Measurements from ENCODE around the gene PAK6. TPM values are rescaled to one million over a fixed set of nuclear protein-coding genes. Genes with fewer than 3 reads are reported as not detected.

Gene PAK6
- total and polyA plus RNA-seq, 9 of the 15 experiments (the other 6 are each of a cell fraction or from before 2014, with no cell fraction given), result 0.03 to 0.74 (median 0.16) TPM; not detected in 2

GRCh38 chr15:40286061-40286532 lies 47.2 kb downstream of the PAK6 start:
- H3K4me1 ChIP-seq (replicated peaks in 1 of 2; ENCODE audit: control insufficient read depth in 2 of 2, insufficient read depth in 2 of 2, low read length in 2 of 2), result peaks cover 0 to 42% of the 10 kb centered on the region in 2 experiments; a peak in 3 of 5 replicates
- no peaks in the 10 kb centered on the region for H3K9me3 ChIP-seq (replicated peaks; ENCODE audit: control insufficient read depth, insufficient read depth, low read depth, low read length)
- no peak for ATAC-seq
- H3K79me2 ChIP-seq (ENCODE audit: control insufficient read depth, insufficient read depth, low read length), result no peaks in the 10 kb centered on the region
- no TSS peak for BruUV-seq (replicated peaks)
- intact Hi-C loops (cut with micrococcal nuclease), result no loop called here
- H3K36me3 ChIP-seq (ENCODE audit: control insufficient read depth, insufficient read depth, low read length), result no peaks in the 10 kb centered on the region
- FAIRE-seq, result no peak
- H4K20me1 ChIP-seq (replicated peaks; ENCODE audit: control insufficient read depth, insufficient read depth, low read length), result no peaks in the 10 kb centered on the region
- no peak for DNase-seq (ENCODE audit: extremely low read depth in 1 of 4, low spot score in 3 of 4)
- in situ Hi-C loops (cut with MboI), result no loop called here
- H3K9me1 ChIP-seq (ENCODE audit: control insufficient read depth, insufficient read depth, low read length), result no peaks in the 10 kb centered on the region
- CTCF ChIA-PET (ENCODE audit: low intra/inter-chr PET ratio), result no interaction called here
- no peak overlapping the region for H2AFZ ChIP-seq (ENCODE audit: low read depth, low read length)
- WGBS (ENCODE audit: insufficient coverage, low coverage, missing lambda C conversion rate), result 23% methylated on average over 7 of the region's 7 CpGs
- no peak overlapping the region for H3K27ac ChIP-seq (ENCODE audit: extremely low read depth, low read depth, low read length)
- POLR2A ChIA-PET, result interaction anchor here (1.0 to 1.6 kb wide), 3 partner anchors 41 to 68 kb away, joined by 3 to 4 read pairs (median 3); no protein-coding TSS in a partner anchor
- H3K4me3 ChIP-seq, result no peak overlapping the region
- no peak overlapping the region for H3K4me2 ChIP-seq (ENCODE audit: insufficient read depth, low read length)
- peak overlapping the region in 1 of 2 experiments; percentile 17; a peak in 1 of 4 replicates for H3K9ac ChIP-seq (ENCODE audit: insufficient read depth in 1 of 2, low read depth in 2 of 2, low read length in 2 of 2)
- H3K27me3 ChIP-seq (ENCODE audit: control insufficient read depth in 2 of 2, insufficient read depth in 2 of 2, low read length in 2 of 2), result no peaks in the 10 kb centered on the region
- TF ChIP-seq JUN (IDR thresholded peaks at IDR 0.05; ENCODE audit: borderline replicate concordance, low read depth, low read length) (no peak), JUN (CRISPR knock-in tag; IDR thresholded peaks at IDR 0.05; ENCODE audit: borderline replicate concordance) (no peak), ADNP (tag; IDR thresholded peaks at IDR 0.05) (no peak), HDAC1 (IDR thresholded peaks at IDR 0.05) (no peak), STAG1 (CRISPR knock-in tag; IDR thresholded peaks at IDR 0.05; ENCODE audit: borderline replicate concordance) (no peak), CREBBP (IDR thresholded peaks at IDR 0.05; ENCODE audit: low read depth, low read length) (no peak), ZNF239 (CRISPR knock-in tag; IDR thresholded peaks at IDR 0.05) (no peak), RBM39 (optimal IDR thresholded peaks at IDR 0.05; ENCODE audit: low read depth, low read length) (no peak), FIP1L1 (IDR thresholded peaks at IDR 0.05; ENCODE audit: low read depth, low read length, poor library complexity, severe bottlenecking) (no peak), MLX (CRISPR knock-in tag; conservative IDR thresholded peaks at IDR 0.05) (no peak), MYBL2 (IDR thresholded peaks at IDR 0.05; ENCODE audit: low read depth) (no peak), MYBL2 (CRISPR knock-in tag; IDR thresholded peaks at IDR 0.05; ENCODE audit: borderline replicate concordance) (no peak), NR0B1 (IDR thresholded peaks at IDR 0.05; ENCODE audit: partially characterized antibody) (no peak), PPARD (CRISPR knock-in tag; IDR thresholded peaks at IDR 0.05) (no peak), ATF2 (CRISPR knock-in tag; IDR thresholded peaks at IDR 0.05) (no peak), ZC3H4 (CRISPR knock-in tag; IDR thresholded peaks at IDR 0.05; ENCODE audit: borderline replicate concordance) (no peak), UBTF (IDR thresholded peaks at IDR 0.05; ENCODE audit: borderline replicate concordance in 1 of 2, low read depth in 2 of 2, low read length in 2 of 2) (no peak), STAT5A (IDR thresholded peaks at IDR 0.05; ENCODE audit: borderline replicate concordance, low read length) (no peak)

Measured in K562 (cell line).